OCI-LY7 (cell line): Measurements from ENCODE around the gene SH3YL1.

Experiments used
- EZH2phosphoT487 ChIP-seq: fragments of 200-600 bp; sonication (generic); IDR thresholded peaks from 2 replicates; pipeline ENCODE4 v1.6.1; 2018; ENCODE audit warnings: low read depth, borderline replicate concordance, mild to moderate bottlenecking, mixed run types, antibody characterized with exemption, low read length, moderate library complexity, mixed read lengths
- TF ChIP-seq, protein P1 (sequence below): fragments of 200-600 bp; sonication (generic); conservative IDR thresholded peaks from 2 replicates; pipeline ENCODE4 v1.5.1; 2014; ENCODE audit warnings: mild to moderate bottlenecking, antibody characterized with exemption, low read length, moderate library complexity, mixed read lengths

DNA sequence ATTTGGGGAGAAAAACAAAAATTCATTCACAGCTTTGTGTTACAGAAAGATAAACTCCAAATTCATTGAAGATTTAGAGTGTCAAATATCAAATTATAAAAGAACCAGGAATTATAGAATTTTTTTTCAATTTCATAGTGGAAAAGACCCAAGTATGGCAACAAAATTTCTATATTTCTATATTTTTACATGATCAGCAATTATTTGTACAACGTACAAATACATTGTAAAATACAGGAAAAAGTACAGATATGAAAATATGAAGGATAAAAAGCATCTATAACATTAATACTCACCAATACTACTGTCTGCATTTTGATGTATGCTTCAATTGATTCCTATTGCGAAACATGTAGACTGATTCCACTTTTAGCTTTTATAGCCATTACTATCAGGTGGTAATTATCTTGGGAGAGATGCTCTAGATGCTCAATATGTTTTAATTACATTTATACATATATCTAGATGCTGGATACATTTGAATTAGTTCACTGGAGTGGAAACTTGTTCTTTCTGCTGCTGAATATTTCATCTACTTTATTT is 4.0 kb downstream of the SH3YL1 start:
- TF ChIP-seq, protein P1, sequence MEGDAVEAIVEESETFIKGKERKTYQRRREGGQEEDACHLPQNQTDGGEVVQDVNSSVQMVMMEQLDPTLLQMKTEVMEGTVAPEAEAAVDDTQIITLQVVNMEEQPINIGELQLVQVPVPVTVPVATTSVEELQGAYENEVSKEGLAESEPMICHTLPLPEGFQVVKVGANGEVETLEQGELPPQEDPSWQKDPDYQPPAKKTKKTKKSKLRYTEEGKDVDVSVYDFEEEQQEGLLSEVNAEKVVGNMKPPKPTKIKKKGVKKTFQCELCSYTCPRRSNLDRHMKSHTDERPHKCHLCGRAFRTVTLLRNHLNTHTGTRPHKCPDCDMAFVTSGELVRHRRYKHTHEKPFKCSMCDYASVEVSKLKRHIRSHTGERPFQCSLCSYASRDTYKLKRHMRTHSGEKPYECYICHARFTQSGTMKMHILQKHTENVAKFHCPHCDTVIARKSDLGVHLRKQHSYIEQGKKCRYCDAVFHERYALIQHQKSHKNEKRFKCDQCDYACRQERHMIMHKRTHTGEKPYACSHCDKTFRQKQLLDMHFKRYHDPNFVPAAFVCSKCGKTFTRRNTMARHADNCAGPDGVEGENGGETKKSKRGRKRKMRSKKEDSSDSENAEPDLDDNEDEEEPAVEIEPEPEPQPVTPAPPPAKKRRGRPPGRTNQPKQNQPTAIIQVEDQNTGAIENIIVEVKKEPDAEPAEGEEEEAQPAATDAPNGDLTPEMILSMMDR: no peak
- no peak for TF ChIP-seq EZH2phosphoT487
